22Rv1 (cell line): ENCODE measurements around the gene FRMD4B.

Experiments used
- ZFX ChIP-seq: fragments of 450-650 bp; IDR thresholded peaks from 2 replicates; pipeline ENCODE4 v1.6.1; 2017; ENCODE audit warnings: antibody characterized with exemption, borderline replicate concordance
- TF ChIP-seq, protein P1 (sequence below): fragments of 450-650 bp; IDR thresholded peaks from 2 replicates; pipeline ENCODE4 v1.5.1; 2017; ENCODE audit warnings: mild to moderate bottlenecking

DNA sequence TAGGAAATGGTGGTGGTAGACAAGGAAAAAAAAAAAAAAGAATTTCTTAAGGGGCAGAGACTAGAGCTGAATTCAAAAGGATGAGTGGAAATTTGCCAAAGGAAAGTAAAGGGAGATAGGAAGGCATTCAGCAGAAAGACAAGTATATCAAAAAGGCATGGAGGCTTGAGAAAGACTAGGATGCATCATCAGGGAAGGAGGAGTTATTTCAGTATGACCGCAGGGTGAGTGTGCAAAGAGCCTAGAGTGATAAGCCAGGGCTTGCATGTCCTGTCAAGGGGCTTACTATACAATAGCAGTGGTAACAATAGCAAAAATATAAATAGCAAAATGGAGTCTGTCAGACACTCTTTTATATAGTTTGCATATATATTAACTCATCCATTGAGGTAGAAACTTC, 112.0 kb downstream of the FRMD4B start:
- TF ChIP-seq, protein P1, sequence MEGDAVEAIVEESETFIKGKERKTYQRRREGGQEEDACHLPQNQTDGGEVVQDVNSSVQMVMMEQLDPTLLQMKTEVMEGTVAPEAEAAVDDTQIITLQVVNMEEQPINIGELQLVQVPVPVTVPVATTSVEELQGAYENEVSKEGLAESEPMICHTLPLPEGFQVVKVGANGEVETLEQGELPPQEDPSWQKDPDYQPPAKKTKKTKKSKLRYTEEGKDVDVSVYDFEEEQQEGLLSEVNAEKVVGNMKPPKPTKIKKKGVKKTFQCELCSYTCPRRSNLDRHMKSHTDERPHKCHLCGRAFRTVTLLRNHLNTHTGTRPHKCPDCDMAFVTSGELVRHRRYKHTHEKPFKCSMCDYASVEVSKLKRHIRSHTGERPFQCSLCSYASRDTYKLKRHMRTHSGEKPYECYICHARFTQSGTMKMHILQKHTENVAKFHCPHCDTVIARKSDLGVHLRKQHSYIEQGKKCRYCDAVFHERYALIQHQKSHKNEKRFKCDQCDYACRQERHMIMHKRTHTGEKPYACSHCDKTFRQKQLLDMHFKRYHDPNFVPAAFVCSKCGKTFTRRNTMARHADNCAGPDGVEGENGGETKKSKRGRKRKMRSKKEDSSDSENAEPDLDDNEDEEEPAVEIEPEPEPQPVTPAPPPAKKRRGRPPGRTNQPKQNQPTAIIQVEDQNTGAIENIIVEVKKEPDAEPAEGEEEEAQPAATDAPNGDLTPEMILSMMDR, result no peak
- no peak for TF ChIP-seq ZFX
